HG03520 (cell line): ENCODE data around the gene EDA.

Source experiments
- ATAC-seq: cut with Tn5 transposase; IDR thresholded peaks from one replicate; pipeline ENCODE4 v1.9.1; 2021; ENCODE audit warnings: mild to moderate bottlenecking, moderate library complexity; ENCODE audit not compliant: unreplicated experiment

The EDA gene

DNA sequence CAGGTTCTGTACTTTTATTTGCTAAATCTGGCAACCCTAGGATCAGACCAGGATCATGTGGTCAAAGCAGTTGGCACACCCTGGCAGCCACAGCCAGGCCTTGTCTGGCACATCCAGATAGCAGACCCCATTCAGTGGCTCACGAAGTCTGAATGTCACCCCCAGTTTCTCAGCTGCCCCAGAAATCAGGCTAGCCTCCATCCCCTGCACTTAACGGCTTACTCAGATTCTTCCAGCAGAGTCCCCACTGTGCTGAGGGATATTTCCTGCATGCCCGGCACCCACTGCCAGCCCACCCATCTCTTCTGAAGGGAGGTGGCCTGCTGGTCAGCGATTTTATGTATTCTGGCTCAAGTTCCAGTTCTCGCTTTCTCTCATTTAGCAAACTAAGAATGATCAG is 438.5 kb downstream of the EDA start:
- no peak for ATAC-seq

DNA sequence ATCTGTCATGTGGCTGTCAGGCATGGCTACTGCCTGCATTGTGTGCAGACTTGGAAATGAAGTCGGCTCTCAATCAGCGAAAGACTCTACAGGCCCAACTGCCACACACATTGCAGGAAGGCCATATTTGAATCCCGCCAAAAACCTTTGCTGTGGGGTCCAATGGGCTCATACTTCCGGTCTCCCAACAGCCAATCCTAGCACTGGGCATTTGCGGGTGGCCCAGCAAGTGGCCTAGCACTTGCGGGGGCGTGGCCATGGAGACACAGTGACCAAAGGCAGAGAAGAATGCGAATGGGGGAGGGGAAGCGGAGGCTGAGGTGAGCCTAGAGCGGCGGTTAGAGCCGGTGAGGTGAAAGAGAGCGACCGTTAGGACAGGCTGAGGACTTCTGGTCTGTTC is 446.2 kb downstream of the EDA start, which contains the start of gene OTUD6A:
TSS of gene OTUD6A (plus strand) at position 382 of the 400 bp plus-strand sequence. CDS start 68 bp downstream, outside the sequence.
- no peak for ATAC-seq

DNA sequence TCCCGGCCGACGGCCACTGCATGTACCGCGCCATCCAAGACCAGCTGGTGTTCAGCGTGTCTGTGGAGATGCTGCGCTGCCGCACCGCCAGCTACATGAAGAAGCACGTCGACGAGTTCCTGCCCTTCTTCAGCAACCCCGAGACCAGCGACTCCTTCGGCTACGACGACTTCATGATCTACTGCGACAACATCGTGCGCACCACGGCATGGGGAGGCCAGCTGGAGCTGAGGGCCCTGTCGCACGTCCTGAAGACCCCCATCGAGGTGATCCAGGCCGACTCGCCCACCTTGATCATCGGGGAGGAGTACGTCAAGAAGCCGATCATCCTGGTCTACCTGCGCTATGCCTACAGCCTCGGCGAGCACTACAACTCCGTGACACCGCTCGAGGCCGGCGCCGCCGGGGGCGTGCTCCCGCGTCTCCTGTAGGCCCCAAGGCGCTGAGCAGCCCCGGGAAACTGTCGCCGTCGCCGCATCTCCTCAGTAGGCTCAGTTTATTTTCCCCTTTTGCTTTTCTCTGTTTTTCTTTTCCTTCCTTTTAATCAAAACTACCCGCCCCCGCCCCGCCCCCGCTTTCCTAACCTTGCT is 447.1 kb downstream of the EDA start:
- no peak for ATAC-seq

DNA sequence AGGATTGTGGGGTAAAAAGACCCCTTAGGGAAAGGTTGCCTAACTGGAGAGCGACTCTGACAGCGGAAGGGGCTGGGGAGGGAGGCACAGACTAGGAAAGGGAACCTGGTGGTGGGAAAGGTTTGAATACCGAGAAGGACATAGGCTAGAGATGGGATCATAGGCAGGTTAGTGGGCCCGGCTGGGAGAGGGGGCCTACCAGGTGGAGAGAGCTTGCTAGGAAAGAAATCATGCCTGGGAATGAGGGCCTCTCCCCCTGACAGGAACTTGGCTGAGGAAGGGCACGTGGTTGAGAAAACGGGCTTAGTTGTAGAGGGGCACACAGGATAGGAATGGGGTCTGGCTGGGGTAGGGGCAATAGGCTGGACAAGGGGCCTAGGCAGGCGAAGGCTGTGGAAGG is 450.7 kb downstream of the EDA start:
- no peak for ATAC-seq

DNA sequence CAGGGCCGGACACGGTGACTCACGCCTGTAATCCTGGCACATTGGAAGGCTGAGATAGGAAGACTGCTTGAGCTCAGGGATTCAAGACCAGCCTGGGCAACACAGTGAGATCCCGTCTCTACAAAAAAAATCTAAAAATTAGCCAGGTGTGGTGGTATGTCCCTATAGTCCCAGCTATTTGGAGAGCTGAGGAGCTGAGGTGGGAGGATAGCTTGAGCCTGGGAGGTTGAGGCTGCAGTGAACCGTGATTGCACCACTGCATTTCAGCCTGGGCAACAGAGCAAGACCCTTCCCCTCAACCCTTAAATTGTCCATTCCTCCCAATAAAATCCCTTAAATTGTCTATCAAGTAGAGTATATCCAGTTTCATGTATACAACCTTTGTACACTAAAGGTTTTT is 463.4 kb downstream of the EDA start:
- no peak for ATAC-seq

DNA sequence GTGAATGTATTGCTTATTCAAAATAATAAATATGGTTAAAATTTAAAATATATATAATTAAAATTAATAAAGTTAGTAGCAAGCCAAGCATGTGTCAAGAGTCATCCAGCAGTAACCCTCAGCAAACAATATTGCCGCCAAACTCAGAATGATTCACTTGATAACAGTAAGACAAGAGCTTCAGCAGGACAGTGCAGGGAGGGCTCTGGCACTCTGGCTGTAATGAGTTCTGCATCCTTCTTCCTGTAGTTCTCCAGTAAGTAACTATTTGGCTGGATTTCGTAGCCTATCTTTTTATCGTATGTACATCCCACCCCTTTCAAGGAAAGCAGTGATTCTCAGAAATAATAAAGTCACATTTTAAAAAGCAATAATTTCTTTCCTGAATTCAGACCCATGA is 464.0 kb downstream of the EDA start:
- no peak for ATAC-seq

DNA sequence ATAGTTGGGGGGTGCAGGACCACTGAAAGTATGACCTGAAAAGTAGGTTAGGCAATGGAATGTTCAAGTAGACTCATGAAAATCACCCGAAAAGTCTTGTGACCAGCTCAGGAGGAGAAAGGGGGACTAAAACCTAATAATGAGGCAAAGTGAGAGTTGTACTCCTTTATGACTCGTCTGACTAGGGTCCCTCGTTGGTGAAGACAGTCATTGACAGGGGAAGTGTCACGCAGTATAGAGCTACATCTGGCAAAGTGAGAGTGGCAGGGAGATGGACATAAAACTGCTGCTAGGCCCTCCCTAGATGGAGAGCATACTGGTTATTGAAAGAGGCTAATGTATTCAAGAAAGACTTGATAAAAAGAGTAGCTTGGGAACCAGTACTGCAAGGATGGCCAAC is 466.8 kb downstream of the EDA start:
- ATAC-seq: no peak

DNA sequence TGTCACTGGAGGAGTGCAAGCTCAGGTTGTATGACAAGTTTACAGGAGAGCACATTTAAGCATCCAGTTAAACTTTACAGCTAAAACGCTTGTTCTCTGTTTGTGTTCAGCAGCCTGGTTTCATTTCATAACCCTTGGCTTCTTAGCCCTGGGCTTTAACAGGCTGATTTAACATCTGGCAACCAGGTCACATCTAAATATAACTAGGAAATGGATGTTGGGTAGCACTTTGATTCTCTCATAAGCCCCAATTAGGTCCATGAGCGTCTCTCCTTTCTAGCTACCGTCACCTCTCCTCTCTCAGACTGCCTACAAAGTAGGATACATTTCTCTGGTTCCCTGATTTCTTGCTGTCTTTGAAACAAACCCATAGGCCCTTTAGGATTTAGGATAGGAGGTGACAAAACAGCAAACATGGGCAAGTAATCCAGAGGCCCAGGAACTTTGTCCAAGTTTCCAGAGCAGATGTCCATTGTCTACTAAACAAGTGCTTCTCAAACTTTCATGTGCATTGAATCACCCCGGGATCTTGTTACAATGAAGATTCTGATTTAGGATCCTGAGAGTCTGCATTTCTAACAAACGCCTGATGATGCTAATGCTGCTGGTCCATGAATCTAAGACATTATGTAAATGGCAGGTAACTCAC is 468.8 kb downstream of the EDA start:
- no peak for ATAC-seq

DNA sequence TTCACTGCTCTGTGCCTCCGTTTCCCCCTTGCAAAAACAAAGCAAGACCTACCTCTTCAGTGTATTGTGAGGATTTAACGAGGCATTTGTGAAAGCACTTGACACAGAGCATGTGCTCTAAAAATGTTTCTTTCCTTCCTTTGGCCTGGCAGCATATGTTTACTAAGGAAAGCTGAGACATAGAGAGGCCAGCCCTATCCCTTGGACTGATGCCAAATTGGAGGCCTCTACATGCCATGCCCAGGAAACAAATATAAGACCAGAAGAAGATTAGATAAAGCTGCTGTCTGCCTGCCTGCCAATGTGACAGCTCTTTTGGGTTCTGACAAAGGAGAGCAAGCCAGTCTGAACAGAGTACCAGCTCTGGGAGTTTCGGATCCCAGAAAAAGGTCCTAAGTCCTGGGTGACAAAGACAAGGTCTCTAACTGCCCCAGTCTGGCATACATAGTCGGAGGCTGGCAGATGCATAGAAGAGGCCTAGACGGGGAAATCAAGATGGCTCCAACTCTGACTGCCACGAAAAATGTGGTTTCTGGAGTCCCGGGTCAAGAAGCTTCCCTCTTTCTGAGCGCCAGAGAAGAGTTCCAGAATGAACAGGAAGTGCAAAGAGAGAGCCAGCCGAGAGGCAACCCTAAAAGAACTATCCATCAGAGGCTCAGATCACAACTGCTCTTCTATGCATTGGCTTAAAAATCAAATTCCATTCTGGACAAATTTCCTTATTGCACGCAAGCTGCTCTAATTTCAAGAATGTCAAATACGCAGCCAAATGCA is 472.1 kb downstream of the EDA start:
- no peak for ATAC-seq

DNA sequence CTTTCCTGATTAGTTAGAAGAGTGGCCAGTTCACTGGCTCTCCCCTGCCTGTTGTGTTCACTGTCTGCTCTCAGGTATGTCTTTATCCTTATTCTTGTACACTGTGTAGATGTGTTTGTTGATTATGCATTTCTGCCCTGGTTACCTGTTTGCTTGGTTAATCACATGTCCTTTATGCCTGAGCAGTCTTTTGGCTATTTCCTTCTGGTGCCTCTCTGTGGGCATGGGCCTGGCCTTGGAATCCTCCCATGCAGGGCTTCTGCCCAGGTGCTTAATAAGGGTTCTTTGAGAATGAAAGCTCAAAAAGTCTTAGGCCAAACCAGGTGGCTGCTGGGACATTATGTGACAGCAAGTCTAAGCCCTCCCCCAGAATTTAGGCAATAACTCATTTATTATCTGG is 472.8 kb downstream of the EDA start:
- no peak for ATAC-seq
